GM12878 (cell line): ENCODE data around the gene ASB7. TPM values are rescaled to one million over a fixed set of nuclear protein-coding genes. Genes with fewer than 3 reads are reported as not detected.

ENCODE experiments used
- ATAC-seq: fragments of 200-7000 bp; cut with Tn5 transposase; 3 replicates; pipeline ENCODE4 v1.9.1; 2020; ENCODE audit warnings: mild to moderate bottlenecking, moderate library complexity
- BruUV-seq: library from RNA; stranded (reverse); fragments of 400-500 nt; replicated peaks from 2 replicates; lab custom pipeline; 2021; lab: Mats Ljungman, UMichigan
- CTCF ChIA-PET: fragments of 300-600 bp; sonication (Branson Sonifier 250); formaldehyde crosslinking; extraction: SDS; loops from one replicate; lab custom pipeline; 2021; ENCODE audit warnings: inconsistent platforms; lab: Yijun Ruan, JAX
- POLR2A ChIA-PET: fragments of 350-600 bp; formaldehyde crosslinking; extraction: SDS; loops from one replicate; lab custom pipeline; 2021; ENCODE audit warnings: inconsistent platforms; lab: Charles Lee
- RAD21 ChIA-PET: fragments of 300-600 bp; sonication (Branson Sonifier 250); formaldehyde crosslinking; loops from one replicate; lab custom pipeline; 2023; ENCODE audit warnings: antibody characterized with exemption; ENCODE audit not compliant: unreplicated experiment; lab: Charles Lee
- SMC1A ChIA-PET: fragments of 300-600 bp; sonication (Branson Sonifier 250); formaldehyde crosslinking; loops from one replicate; lab custom pipeline; 2023; ENCODE audit not compliant: unreplicated experiment, uncharacterized antibody; lab: Charles Lee
- DNase-seq: peaks from one replicate; pipeline ENCODE4 v3.0.0-alpha.2; 2011; ENCODE audit warnings: low read depth, low spot score
- FAIRE-seq: peaks from 3 replicates; lab custom pipeline; 2011; peaks lifted over from hg19 to GRCh38; lab: Jason Lieb, UNC
- H2AFZ ChIP-seq: 2 replicates; pipeline ENCODE4 v1.6.0; 2011; ENCODE audit warnings: low read depth, low read length, control low read depth; ENCODE audit not compliant: control insufficient read depth
- H3K27ac ChIP-seq: 2 replicates; pipeline ENCODE4 v1.5.1; 2011; ENCODE audit warnings: control low read depth; ENCODE audit not compliant: control insufficient read depth, insufficient read depth
- H3K27me3 ChIP-seq, 2 experiments: replicated peaks in 1 of 2; 2 replicates each; pipeline versions ENCODE4 v1.6.0 to v1.6.1; 2011; ENCODE audit warnings: low read length in 1 of 2; ENCODE audit not compliant: control insufficient read depth in 2 of 2, insufficient read depth in 2 of 2
- H3K36me3 ChIP-seq, 2 experiments: 2 replicates each; pipeline ENCODE4 v1.5.1; 2011; ENCODE audit warnings: low read length in 1 of 2; ENCODE audit not compliant: control insufficient read depth in 2 of 2, insufficient read depth in 2 of 2
- H3K4me1 ChIP-seq: 2 replicates; pipeline ENCODE4 v1.6.1; 2011; ENCODE audit warnings: mild to moderate bottlenecking, low read length, moderate library complexity, mixed read lengths; ENCODE audit not compliant: control insufficient read depth, insufficient read depth
- H3K4me2 ChIP-seq: 2 replicates; pipeline ENCODE4 v1.6.0; 2011; ENCODE audit warnings: control low read depth; ENCODE audit not compliant: control insufficient read depth, insufficient read depth
- H3K4me3 ChIP-seq: fragments of 200-600 bp; sonication (generic); 2 replicates; pipeline ENCODE4 v1.5.1; 2016
- H3K79me2 ChIP-seq: 2 replicates; pipeline ENCODE4 v1.6.0; 2011; ENCODE audit warnings: low read length; ENCODE audit not compliant: control insufficient read depth, insufficient read depth
- H3K9ac ChIP-seq: 2 replicates; pipeline ENCODE4 v1.8.0; 2011; ENCODE audit warnings: low read length, control low read depth, mixed read lengths; ENCODE audit not compliant: control insufficient read depth, insufficient read depth
- H3K9me3 ChIP-seq: replicated peaks from 3 replicates; pipeline ENCODE4 v1.5.1; 2011; ENCODE audit warnings: mild to moderate bottlenecking, low read length; ENCODE audit not compliant: control insufficient read depth, insufficient read depth
- H4K20me1 ChIP-seq: 2 replicates; pipeline ENCODE4 v1.6.0; 2011; ENCODE audit not compliant: control insufficient read depth, insufficient read depth
- ASH2L ChIP-seq: fragments of 300-600, 200-600 bp; sonication (generic); IDR thresholded peaks from 2 replicates; pipeline ENCODE4 v1.6.1; 2017; ENCODE audit warnings: low read depth, mild to moderate bottlenecking, borderline replicate concordance
- ATF7 ChIP-seq: fragments of 450-650 bp; IDR thresholded peaks from 2 replicates; pipeline ENCODE4 v1.6.1; 2016; ENCODE audit warnings: low read depth, mild to moderate bottlenecking
- ELK1 ChIP-seq: IDR thresholded peaks from 2 replicates; pipeline ENCODE4 v1.6.1; 2012; ENCODE audit warnings: low read depth, low read length, improper control_type of control experiment
- KAT2A ChIP-seq: conservative IDR thresholded peaks from 2 replicates; pipeline ENCODE4 v1.6.1; 2011; ENCODE audit warnings: low read depth, low read length; ENCODE audit not compliant: control insufficient read depth
- NFIC ChIP-seq: IDR thresholded peaks from 2 replicates; pipeline ENCODE4 v1.6.1; 2012; ENCODE audit warnings: low read depth, mild to moderate bottlenecking, inconsistent platforms, low read length, moderate library complexity
- NR2C2 ChIP-seq: IDR thresholded peaks from 2 replicates; pipeline ENCODE4 v1.6.1; 2011; ENCODE audit warnings: borderline replicate concordance, low read depth; ENCODE audit not compliant: control insufficient read depth, insufficient read length
- RB1 ChIP-seq: fragments of 450-650 bp; formaldehyde crosslinking; IDR thresholded peaks from 2 replicates; pipeline ENCODE4 v1.6.1; 2017; ENCODE audit warnings: mild to moderate bottlenecking, borderline replicate concordance
- SREBF1 ChIP-seq: IDR thresholded peaks from 2 replicates; pipeline ENCODE4 v1.6.1; 2012; ENCODE audit warnings: mild to moderate bottlenecking, low read length
- STAT1 ChIP-seq: fragments of 450-650 bp; conservative IDR thresholded peaks from 2 replicates; pipeline ENCODE4 v1.6.1; 2014; ENCODE audit warnings: antibody characterized with exemption, mild to moderate bottlenecking
- ZSCAN29 ChIP-seq: fragments of 450-650 bp; IDR thresholded peaks from 2 replicates; pipeline ENCODE4 v1.6.1; 2017; ENCODE audit warnings: mild to moderate bottlenecking, moderate library complexity
- WGBS: methylation state at CpG from one replicate; pipeline ENCODE4 v1.1.6; 2016; ENCODE audit warnings: low lambda C conversion rate; ENCODE audit not compliant: insufficient replicate concordance, insufficient coverage; ENCODE audit errors: missing lambda C conversion rate; 5-methylcytosine and 5-hydroxymethylcytosine counted together
- in situ Hi-C: fragments of 300-500 bp; cut with MboI; formaldehyde crosslinking; loops from 9 replicates; pipeline ENCODE4 v1.14.3; 2018; ENCODE audit warnings: mixed read lengths
- intact Hi-C: fragments of 100-400 bp; cut with micrococcal nuclease; formaldehyde crosslinking; loops from one replicate; pipeline ENCODE4 v1.14.2; 2022; ENCODE audit not compliant: unreplicated experiment
- polyA plus RNA-seq, 11 experiments: library from polyadenylated mRNA; depleted of rRNA in 4 of 11; unstranded in 6 of 11; stranded (reverse) in 5 of 11; fragments of >200 nt; fragmentation: Nextera tagmentation in 4 of 11; fragmentation: Illumina TruSeq in 1 of 11; extraction: Ambion mirVana in 4 of 11; extraction: Trizol in 1 of 11; gene quantifications; 1 replicate in 1 of 11; 2 replicates in 10 of 11; pipeline versions ENCODE4 v1.2.1 to v1.2.3, GENCODE V29; 2011 to 2016; ENCODE audit warnings: inconsistent platforms in 2 of 11, missing spikeins in 2 of 11, low read depth in 1 of 11
- total RNA-seq, 4 experiments: library from RNA; depleted of rRNA in 3 of 4; stranded (reverse); fragments of >200 nt in 3 of 4; fragmentation: Illumina TruSeq in 1 of 4; extraction: Trizol in 1 of 4; gene quantifications; 2 replicates each; pipeline versions ENCODE4 v1.2.1 to v1.2.3, GENCODE V29; 2013 to 2021

ASB7 gene
- total and polyA plus RNA-seq, 10 of the 15 experiments (the other 5 are each of a cell fraction or from before 2014, with no cell fraction given), result 2.7 to 13.9 (median 8.6) TPM

- no peak overlapping the region for H3K9ac ChIP-seq
- RAD21 ChIA-PET, result no interaction called here
- no peak overlapping the region for H3K4me3 ChIP-seq
- H3K4me1 ChIP-seq, result no peaks in the 10 kb centered on the region
- no peaks in the 10 kb centered on the region for H3K79me2 ChIP-seq
- H3K9me3 ChIP-seq, result no peaks in the 10 kb centered on the region; the same call in 2 of the 3 replicates
- ATAC-seq, result no peak
- DNase-seq, result no peak
- no peak overlapping the region for H3K27ac ChIP-seq
- CTCF ChIA-PET, result no interaction called here
- no peaks in the 10 kb centered on the region for H3K36me3 ChIP-seq
- 91% methylated on average over 16 of the region's 16 CpGs for WGBS
- no peak for FAIRE-seq
- TSS peak; percentile 47 for BruUV-seq
- no peaks in the 10 kb centered on the region for H4K20me1 ChIP-seq
- POLR2A ChIA-PET, result no interaction called here
- H2AFZ ChIP-seq, result no peak overlapping the region
- TF ChIP-seq ATF7, result no peak
- no peak for TF ChIP-seq NR2C2
- TF ChIP-seq NFIC, result no peak
- no peak for TF ChIP-seq RB1
- TF ChIP-seq ASH2L, result no peak
- TF ChIP-seq KAT2A, result no peak
- TF ChIP-seq ELK1, result no peak
- TF ChIP-seq ZSCAN29, result no peak
- TF ChIP-seq SREBF1, result no peak
- TF ChIP-seq STAT1, result no peak
- H3K4me2 ChIP-seq, result no peak overlapping the region
- intact Hi-C loops (no loop called here), in situ Hi-C loops (no loop called here)
- SMC1A ChIA-PET, result interaction anchor here (0.7 kb wide), 1 partner anchor 899 kb away, joined by 3 read pairs; no protein-coding TSS in a partner anchor
- no peaks in the 10 kb centered on the region for H3K27me3 ChIP-seq
Measured at GRCh38 chr15:100553468-100553867, 48.9 kb upstream of the ASB7 start.
